Central memory CD8-positive, alpha-beta T cell (primary cell): ENCODE measurements around the gene RCE1.

Experiments
- ATAC-seq: fragments of 150-1000 bp; cut with Tn5 transposase; replicated peaks from 2 replicates; pipeline ENCODE4 v1.10.0; 2022; ENCODE audit warnings: mild to moderate bottlenecking, moderate FRiP score, moderate number of reproducible peaks; ENCODE audit not compliant: poor library complexity, severe bottlenecking; ENCODE audit errors: extremely low read depth
- DNase-seq, 2 donors: peaks; one replicate each; pipeline ENCODE4 v3.0.0; 2021; ENCODE audit warnings: low spot score in 2 of 2
- H3K27ac Mint-ChIP-seq: one replicate; pipeline ENCODE4 v1.8.0; 2022; ENCODE audit warnings: low read depth, mild to moderate bottlenecking, moderate library complexity, mixed read lengths
- H3K27me3 Mint-ChIP-seq: one replicate; pipeline ENCODE4 v1.8.0; 2022; ENCODE audit warnings: mixed read lengths
- H3K36me3 Mint-ChIP-seq: one replicate; pipeline ENCODE4 v1.8.0; 2022; ENCODE audit warnings: mild to moderate bottlenecking, moderate library complexity, mixed read lengths; ENCODE audit not compliant: insufficient read depth
- H3K4me1 Mint-ChIP-seq: one replicate; pipeline ENCODE4 v1.8.0; 2022; ENCODE audit warnings: mixed read lengths
- H3K4me3 Mint-ChIP-seq: one replicate; pipeline ENCODE4 v1.8.0; 2022; ENCODE audit warnings: mild to moderate bottlenecking, moderate library complexity, mixed read lengths
- H3K9me3 Mint-ChIP-seq: one replicate; pipeline ENCODE4 v1.8.0; 2022; ENCODE audit warnings: mixed read lengths

The RCE1 gene

DNA sequence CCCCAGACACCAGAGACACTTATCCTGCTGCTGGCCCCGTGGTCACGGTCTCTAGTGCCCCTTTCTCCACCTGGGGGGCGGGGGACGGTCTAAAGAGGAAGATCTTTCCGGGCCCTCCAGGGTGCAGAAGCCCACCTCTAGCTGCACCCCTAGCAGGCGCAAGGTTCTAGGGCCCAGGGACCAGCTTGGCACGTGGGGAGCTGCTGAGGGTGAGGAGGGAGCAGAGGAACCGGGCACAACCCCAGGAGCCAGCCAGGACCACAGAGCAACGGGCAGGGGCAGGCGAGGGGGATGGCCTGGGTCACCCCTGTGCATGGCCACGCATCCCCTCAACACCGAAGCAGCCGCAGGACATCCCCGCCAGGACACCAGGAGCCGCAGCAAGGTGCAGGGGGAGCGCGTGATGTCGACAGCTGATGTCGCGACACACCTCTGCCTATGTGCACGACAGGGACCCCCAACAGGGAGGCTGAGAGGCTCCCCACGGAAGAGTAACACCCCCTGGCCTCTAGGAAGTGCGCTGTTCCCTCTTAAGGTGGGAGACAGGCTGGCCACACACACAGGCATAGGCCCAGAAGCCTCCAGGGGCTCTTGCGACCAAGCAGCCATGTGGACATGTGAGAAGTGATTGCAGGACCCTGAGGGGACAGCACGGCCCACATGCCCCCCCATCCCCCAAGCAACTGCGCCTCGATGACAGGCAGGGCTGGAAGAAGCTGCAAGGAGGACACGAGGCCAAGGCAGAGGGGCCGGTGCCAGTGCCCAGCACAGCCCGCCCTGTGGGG lies 18.7 kb downstream of the RCE1 start:
- no peaks in the 10 kb centered on the region for H3K27me3 Mint-ChIP-seq
- H3K9me3 Mint-ChIP-seq = no peaks in the 10 kb centered on the region
- no peak overlapping the region for H3K4me3 Mint-ChIP-seq
- H3K36me3 Mint-ChIP-seq = peaks cover 5% of the 10 kb centered on the region
- H3K4me1 Mint-ChIP-seq = no peaks in the 10 kb centered on the region
- H3K27ac Mint-ChIP-seq = no peak overlapping the region
- no peak for ATAC-seq
- no peak for DNase-seq

DNA sequence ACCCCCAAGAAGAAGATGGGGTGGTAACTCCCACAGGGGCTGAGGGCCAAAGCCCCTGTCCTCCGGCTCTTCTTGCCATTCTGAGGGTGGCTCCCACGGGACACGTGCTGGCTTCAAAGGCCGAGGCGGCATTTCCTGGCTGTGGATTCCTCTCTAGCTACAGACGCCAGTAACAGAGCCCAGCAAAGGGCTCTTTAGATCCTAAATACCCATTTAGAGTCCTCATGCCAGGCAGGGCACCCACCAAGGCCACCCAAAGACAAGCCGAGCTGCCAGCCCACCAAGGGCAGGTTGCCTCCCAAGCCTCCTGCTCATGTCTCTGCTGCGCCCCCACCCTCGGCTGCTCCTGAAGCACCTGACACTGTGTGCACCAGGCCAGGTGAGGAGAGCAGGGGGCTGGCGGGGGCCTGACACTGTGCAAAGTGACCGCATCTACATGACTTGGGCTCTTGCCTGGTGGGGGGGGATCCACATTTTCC lies 19.4 kb downstream of the RCE1 start:
- Mint-ChIP-seq H3K27me3 (no peaks in the 10 kb centered on the region), H3K4me3 (no peak overlapping the region), H3K27ac (no peak overlapping the region), H3K4me1 (no peaks in the 10 kb centered on the region), H3K9me3 (no peaks in the 10 kb centered on the region), H3K36me3 (peaks cover 4% of the 10 kb centered on the region)
- ATAC-seq (no peak), DNase-seq (no peak)

DNA sequence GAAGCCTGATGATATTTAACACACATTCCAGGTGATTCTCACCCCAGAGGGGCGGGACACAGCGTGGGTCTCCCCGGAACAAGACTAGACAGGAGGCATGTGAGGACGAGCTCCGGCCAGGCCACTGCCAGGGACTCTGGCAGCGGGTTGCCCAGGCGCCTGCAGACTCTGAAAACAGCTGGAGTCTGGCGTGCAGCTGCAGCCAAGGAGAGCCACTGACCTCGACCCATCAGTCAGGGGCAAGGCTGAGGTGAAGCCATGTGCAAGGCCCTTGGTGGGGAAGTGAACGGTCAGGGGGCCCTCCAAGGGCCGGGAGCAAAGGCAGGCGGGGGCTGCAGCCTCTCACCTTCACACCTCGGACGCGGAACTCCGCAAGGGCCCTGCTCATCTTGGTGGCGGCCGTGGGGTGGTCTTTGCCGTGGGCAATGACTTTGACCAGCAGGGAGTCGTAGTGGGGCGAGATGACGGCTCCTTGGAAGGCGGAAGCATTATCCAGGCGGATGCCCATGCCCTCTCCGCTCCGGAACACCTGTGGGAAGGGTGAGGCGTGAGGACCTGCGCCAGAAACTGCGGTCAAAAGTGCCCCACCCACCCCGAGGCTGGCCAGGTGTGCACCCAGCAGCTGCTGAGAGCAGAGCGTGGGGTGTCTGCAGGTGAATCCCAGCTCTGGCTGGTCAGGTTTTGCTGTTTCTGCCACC lies 20.3 kb downstream of the RCE1 start:
- no peak for ATAC-seq
- Mint-ChIP-seq H3K27ac (no peak overlapping the region), H3K36me3 (peaks cover 1% of the 10 kb centered on the region), H3K4me1 (peaks cover under 1% of the 10 kb centered on the region), H3K27me3 (no peaks in the 10 kb centered on the region), H3K4me3 (no peak overlapping the region), H3K9me3 (no peaks in the 10 kb centered on the region)
- no peak for DNase-seq

DNA sequence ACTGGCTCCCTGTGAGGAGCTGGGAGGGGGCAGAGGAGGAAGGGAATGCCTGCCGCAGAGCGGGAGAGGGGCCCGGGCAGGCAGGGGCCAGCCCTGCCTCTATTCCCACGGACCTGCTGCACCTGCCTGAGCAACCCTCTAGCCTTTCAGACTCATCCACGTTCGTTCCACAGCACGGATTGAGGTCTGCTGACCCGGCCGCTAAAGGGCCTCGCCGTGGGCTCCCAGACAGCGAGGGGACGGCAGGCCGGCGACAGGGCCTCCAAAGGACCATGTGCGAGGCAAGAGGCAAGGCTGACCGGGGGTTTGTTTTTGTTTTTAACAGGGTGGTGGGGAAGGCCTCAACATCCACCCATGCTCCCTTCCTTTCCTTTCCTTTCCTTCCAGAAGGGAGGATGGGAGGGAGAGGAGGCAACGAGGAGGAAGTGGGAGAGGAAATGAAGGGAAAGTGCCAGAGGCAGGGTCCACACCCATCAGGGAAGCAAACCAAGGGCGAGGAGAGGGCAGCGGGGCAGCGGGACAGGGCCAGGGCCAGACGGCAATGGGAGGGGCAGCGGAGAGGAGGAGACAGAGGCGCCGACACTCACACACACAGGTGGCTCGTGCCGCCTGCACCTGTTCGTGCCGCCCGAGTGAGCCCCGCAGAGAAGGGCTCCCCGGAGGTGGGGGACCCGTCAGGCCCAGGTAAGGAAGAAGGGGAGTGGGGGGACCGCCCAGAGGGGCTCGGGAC lies 21.1 kb downstream of the RCE1 start:
- Mint-ChIP-seq H3K4me1 (peaks cover 5% of the 10 kb centered on the region), H3K27me3 (no peaks in the 10 kb centered on the region), H3K9me3 (no peaks in the 10 kb centered on the region), H3K27ac (no peak overlapping the region), H3K36me3 (peaks cover 1% of the 10 kb centered on the region), H3K4me3 (no peak overlapping the region)
- DNase-seq (no peak), ATAC-seq (no peak)

DNA sequence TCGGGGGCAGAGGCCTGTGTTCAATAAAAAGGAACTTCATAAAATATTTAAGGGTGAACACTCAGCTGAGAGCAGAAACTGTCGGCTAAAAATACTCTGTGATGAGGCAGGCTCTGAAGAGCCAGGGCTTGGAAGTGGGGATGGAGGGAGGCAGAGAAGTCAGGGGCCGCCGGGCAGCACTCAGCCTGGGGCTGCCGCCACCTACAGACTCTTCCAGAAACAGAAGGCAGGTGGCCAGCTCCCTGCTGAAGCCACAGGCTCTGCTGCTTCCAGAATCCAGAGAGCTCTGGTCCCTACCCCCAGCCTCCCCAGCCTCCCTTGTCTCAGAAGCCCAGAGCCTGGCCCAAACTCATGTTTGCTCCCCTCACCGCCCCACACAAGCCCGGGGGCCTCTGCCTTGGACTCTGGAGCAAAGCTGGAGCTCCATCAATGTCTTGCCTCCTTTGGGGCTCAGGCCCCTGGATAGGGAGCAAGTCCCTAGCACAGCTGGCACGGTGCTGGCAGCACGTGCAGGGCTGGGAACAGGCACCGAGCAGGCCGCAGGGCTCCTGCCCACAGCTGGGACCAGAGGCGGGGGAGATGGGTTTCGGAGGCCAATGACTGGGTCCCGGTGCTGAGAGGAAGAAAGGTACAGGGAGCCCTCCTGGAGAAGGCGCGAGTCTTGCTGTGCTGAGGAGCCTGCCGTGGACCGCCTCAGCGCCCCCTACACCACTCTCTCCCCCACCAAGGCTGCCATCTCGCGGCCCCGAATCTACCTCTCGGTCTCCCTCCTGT lies 21.9 kb downstream of the RCE1 start:
- Mint-ChIP-seq H3K4me3 (no peak overlapping the region), H3K27me3 (no peaks in the 10 kb centered on the region), H3K27ac (no peak overlapping the region), H3K36me3 (peaks cover 1% of the 10 kb centered on the region), H3K9me3 (no peaks in the 10 kb centered on the region), H3K4me1 (peaks cover 5% of the 10 kb centered on the region)
- ATAC-seq (no peak), DNase-seq (no peak)

DNA sequence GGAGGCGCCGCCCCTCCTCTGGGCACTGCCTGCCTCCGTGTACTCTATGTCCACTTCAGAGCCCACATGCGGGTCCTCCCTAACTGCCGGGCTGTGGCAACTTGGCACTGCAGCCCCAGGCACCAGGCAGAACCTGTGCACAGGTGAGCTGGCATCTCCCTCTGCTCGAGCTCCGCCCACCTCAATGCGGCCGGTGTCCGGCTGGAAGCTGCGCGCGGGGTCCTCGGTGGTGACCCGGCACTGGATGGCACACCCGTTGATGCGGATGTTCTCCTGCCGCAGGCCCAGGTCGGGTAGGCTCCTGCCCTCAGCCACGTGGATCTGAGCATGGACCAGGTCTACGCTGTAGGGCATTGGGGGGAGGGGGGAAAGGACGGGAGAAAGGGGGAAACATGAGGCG lies 22.8 kb downstream of the RCE1 start:
- Mint-ChIP-seq H3K9me3 (no peaks in the 10 kb centered on the region), H3K4me3 (no peak overlapping the region), H3K36me3 (peaks cover 1% of the 10 kb centered on the region), H3K27me3 (no peaks in the 10 kb centered on the region), H3K4me1 (peaks cover 5% of the 10 kb centered on the region), H3K27ac (no peak overlapping the region)
- ATAC-seq (no peak), DNase-seq (no peak)

DNA sequence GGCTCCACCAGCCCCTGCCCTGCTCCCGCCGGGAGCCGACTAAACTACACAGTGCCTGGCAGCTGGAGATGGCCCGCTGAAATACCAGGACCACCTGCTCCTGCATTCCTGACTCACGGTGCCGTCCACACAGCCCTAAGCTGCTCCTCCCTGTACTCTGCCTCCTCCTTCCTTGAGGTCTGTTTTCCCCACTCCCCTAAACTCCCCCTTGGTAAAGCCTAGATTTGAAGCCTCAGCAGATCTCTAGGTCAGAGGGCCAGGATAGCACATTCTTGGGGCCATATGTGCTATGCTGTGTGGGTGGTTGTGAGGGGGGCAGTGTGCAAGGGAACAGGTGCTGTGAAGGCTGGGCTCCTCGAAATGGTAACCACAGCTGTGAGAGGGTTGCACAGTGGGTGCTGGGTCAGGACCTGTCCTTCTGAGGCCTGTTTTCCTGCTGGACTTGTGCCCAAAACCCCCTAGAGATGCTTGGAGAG lies 23.3 kb downstream of the RCE1 start:
- Mint-ChIP-seq H3K27me3 (no peaks in the 10 kb centered on the region), H3K9me3 (no peaks in the 10 kb centered on the region), H3K36me3 (peaks cover 1% of the 10 kb centered on the region), H3K27ac (no peak overlapping the region), H3K4me3 (no peak overlapping the region), H3K4me1 (peaks cover 5% of the 10 kb centered on the region)
- no peak for ATAC-seq
- no peak for DNase-seq

DNA sequence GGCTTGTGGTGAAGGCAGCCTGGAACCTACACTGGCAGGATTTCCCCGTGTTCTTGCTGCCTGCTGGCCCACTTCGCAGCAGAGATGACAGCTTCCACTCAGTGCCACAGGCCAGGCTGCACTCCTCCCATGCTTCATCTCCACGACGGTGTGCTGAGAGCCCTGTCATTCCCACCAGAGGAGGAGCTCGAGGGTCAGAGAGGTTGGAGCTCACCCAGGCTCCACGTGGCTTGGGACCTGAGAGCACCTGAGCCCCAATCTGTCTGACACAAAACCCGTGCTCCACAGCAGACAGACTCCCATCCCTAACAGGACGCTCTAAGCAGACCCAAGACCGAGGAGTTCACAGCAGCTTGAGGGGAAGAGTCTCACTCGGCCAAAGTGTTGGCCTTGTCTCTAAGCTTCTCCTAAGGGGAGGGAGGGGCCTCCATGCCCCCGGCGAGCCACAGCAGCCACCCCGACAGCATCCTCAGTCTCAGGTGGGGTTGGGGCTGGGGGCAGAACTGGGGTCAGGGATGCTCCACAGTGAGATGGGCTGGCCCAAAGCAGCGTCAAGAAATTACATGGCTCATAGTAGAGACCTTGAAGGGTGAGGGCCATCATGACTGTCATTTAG lies 24.3 kb downstream of the RCE1 start:
- ATAC-seq (no peak), DNase-seq (no peak)
- H3K27me3 Mint-ChIP-seq = no peaks in the 10 kb centered on the region
- no peaks in the 10 kb centered on the region for H3K9me3 Mint-ChIP-seq
- H3K27ac Mint-ChIP-seq = no peak overlapping the region
- H3K4me1 Mint-ChIP-seq = peaks cover 5% of the 10 kb centered on the region
- peaks cover 1% of the 10 kb centered on the region for H3K36me3 Mint-ChIP-seq
- no peak overlapping the region for H3K4me3 Mint-ChIP-seq

DNA sequence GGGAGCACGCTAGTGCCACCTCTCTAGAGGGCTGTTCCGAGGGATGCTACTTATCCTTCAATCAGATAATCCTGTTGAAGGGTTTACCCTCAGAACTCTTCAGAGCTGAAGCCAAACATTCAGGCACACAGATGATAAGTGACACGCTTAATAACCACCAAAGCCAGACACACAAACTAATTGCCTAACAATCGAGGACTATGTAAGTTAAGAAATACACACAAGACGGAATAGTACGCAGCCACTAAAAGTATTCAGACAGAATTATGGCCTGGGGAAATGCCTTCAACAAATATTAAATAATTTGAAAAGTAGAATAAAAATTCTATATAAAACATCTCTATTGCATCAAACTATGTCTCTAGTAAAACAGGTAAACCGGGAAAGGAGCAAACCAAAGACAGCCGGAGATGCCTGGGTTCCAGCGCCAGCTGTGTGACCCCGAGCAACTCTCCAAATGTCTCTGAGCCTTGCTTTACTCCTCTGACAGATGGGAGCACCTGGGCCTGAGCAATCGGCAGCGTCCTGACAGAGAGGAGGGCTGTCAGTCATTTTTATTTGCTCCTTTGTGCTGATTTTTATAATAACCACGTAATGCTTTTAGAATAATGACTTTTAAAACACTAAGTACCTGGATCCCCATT lies 25.0 kb downstream of the RCE1 start:
- no peak overlapping the region for H3K27ac Mint-ChIP-seq
- H3K4me1 Mint-ChIP-seq = peaks cover 5% of the 10 kb centered on the region
- ATAC-seq = no peak
- H3K27me3 Mint-ChIP-seq = no peaks in the 10 kb centered on the region
- no peak for DNase-seq
- H3K4me3 Mint-ChIP-seq = no peak overlapping the region
- H3K9me3 Mint-ChIP-seq = no peaks in the 10 kb centered on the region
- H3K36me3 Mint-ChIP-seq = no peaks in the 10 kb centered on the region

DNA sequence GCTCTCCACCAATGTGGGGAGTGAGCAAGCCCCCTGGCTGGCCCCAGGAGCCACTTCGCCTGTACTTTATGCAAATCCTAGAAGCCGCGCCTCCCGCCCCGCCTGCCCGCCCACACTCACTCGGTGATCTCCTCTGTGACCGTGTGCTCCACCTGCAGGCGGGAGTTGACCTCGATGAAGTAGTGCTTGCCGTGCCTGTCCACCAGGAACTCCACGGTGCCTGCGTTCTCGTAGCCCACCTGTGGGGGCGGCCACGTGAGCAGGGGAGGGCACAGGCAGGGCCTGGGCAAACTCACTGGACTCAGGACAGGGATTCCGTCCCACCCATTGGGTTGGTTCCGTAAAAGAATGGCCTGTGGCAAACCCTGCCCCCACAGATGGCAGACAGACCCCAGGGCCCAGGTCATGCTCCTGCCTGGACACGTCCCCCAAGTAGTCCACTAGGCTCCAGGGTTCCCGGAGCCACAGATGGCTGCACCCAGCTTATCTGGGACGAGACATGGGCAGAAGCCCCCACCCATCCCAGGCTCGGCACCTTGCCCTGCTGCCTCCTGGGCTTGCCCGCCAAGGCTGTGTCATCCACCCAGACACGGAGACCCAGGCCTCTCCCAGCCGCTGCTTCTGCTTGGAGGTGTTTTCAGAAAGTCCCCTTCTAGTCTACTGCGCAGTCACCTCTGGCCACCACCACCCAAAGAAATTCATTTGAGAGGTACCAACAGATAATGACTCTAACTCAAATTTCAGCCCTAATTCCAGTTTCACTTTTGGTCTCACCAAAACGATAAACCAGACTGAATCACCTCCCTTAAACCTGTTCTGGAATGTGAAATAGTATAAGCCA lies 25.7 kb downstream of the RCE1 start:
- Mint-ChIP-seq H3K27ac (no peak overlapping the region), H3K4me3 (no peak overlapping the region)
- DNase-seq = peak; percentile 48 to 57

DNA sequence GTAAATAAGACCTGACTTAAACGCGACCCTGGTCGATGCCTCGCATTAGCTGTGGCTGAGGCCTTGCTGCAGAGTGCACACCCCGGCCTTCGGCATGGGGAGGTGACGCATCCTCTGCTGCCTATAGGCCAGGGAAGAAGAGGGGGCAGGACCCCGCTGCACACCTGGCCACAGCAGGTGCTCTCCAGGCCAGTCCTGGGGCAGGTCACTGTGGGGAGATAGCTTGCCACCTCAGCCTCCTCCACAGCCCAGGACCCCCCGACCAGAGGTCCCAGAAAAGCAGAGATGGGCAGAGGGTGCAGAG lies 26.3 kb downstream of the RCE1 start:
- no peaks in the 10 kb centered on the region for H3K36me3 Mint-ChIP-seq
- no peaks in the 10 kb centered on the region for H3K27me3 Mint-ChIP-seq
- ATAC-seq = no peak
- H3K4me1 Mint-ChIP-seq = peaks cover 5% of the 10 kb centered on the region
- no peak overlapping the region for H3K4me3 Mint-ChIP-seq
- H3K27ac Mint-ChIP-seq = no peak overlapping the region
- no peak for DNase-seq
- H3K9me3 Mint-ChIP-seq = no peaks in the 10 kb centered on the region

More for the DNA sequence above, 25.7 kb downstream of the RCE1 start:
- H3K4me1 Mint-ChIP-seq = peaks cover 5% of the 10 kb centered on the region
- H3K27me3 Mint-ChIP-seq = no peaks in the 10 kb centered on the region
- no peaks in the 10 kb centered on the region for H3K9me3 Mint-ChIP-seq
- no peaks in the 10 kb centered on the region for H3K36me3 Mint-ChIP-seq
- peak; percentile 94 for ATAC-seq
